ENCODE results near the gene SLC36A1. TPM values are rescaled to one million over a fixed set of nuclear protein-coding genes. Genes with fewer than 3 reads are reported as not detected.

SLC36A1 gene
- total RNA-seq, 3 donors from 2014 or later (not counting 1 experiment from before 2014, with no cell fraction given), result 10.9 to 16.1 (median 13.0) TPM

DNA sequence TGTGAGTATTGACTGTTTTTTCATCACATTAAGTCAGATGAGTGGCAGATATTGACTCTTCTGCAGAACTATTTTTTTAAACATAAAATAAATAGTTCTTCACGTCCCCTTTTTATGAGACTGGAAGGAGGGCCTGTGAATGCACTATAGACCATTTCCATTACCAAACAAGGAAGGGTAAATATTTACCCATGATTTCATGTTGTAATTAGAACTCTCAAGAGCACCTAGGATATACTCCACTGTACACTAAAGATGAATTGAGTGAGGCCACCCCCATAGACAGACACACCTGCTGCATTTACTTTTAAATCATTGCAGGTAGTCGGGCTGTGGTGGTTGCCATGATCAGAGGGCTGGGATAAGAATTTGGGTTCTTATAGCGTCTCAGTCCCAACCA is 22.6 kb downstream of the SLC36A1 start:
- intact Hi-C loops (cut with micrococcal nuclease), result no loop called here
- no peak overlapping the region for H3K4me3 Mint-ChIP-seq
- H3K36me3 ChIP-seq (ENCODE audit: control insufficient read depth, insufficient read depth, low read length), result peaks cover 30% of the 10 kb centered on the region
- ATAC-seq (no peak), DNase-seq (no peak)
- H3K4me3 ChIP-seq (ENCODE audit: low read length), result no peak overlapping the region
- no peaks in the 10 kb centered on the region for H3K9me3 Mint-ChIP-seq
- no peak overlapping the region for H3K27ac ChIP-seq (ENCODE audit: low read length)
- no peaks in the 10 kb centered on the region for H3K27me3 Mint-ChIP-seq (ENCODE audit: low read depth in 2 of 2)
- no peaks in the 10 kb centered on the region for H3K4me1 ChIP-seq (ENCODE audit: control insufficient read depth, insufficient read depth, low read length)
- H3K27ac Mint-ChIP-seq, result no peak overlapping the region
- no peaks in the 10 kb centered on the region for H3K4me1 Mint-ChIP-seq
- no peaks in the 10 kb centered on the region for H3K27me3 ChIP-seq (ENCODE audit: control insufficient read depth, insufficient read depth, low read length)
- no peaks in the 10 kb centered on the region for H3K9me3 ChIP-seq (ENCODE audit: control insufficient read depth, insufficient read depth, low read length)
- TF ChIP-seq, protein P1, sequence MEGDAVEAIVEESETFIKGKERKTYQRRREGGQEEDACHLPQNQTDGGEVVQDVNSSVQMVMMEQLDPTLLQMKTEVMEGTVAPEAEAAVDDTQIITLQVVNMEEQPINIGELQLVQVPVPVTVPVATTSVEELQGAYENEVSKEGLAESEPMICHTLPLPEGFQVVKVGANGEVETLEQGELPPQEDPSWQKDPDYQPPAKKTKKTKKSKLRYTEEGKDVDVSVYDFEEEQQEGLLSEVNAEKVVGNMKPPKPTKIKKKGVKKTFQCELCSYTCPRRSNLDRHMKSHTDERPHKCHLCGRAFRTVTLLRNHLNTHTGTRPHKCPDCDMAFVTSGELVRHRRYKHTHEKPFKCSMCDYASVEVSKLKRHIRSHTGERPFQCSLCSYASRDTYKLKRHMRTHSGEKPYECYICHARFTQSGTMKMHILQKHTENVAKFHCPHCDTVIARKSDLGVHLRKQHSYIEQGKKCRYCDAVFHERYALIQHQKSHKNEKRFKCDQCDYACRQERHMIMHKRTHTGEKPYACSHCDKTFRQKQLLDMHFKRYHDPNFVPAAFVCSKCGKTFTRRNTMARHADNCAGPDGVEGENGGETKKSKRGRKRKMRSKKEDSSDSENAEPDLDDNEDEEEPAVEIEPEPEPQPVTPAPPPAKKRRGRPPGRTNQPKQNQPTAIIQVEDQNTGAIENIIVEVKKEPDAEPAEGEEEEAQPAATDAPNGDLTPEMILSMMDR (IDR thresholded peaks at IDR 0.05), result no peak
- H3K36me3 Mint-ChIP-seq, result peaks cover 15% of the 10 kb centered on the region
- 91% methylated on average over 3 of the region's 3 CpGs for WGBS (ENCODE audit: insufficient coverage)

DNA sequence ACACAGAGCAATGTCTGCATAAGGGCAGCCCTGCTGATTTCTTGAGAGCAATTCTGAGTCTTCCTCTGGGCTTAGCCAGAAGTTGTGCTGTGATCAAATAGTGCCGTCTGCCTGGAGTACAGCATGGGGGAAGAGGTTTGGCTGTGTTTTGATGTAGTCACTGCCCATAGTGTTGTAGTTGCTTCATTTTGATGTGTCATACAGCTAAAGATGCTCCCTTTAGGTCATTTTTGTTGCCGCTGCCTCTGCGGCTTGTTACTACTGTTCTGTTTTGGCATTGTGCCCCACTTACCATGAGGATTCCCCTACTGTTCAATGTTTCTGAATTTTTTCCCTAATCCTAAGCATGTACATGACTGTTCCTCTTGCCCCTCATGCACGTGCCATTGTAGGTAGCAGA is 23.0 kb downstream of the SLC36A1 start:
- no peak overlapping the region for H3K4me3 Mint-ChIP-seq
- H3K4me1 Mint-ChIP-seq, result no peaks in the 10 kb centered on the region
- peaks cover 11% of the 10 kb centered on the region for H3K36me3 Mint-ChIP-seq
- no peak overlapping the region for H3K27ac ChIP-seq (ENCODE audit: low read length)
- 95% methylated on average over 4 of the region's 4 CpGs for WGBS (ENCODE audit: insufficient coverage)
- DNase-seq, result no peak
- H3K36me3 ChIP-seq (ENCODE audit: control insufficient read depth, insufficient read depth, low read length), result peaks cover 27% of the 10 kb centered on the region
- H3K9me3 Mint-ChIP-seq, result no peaks in the 10 kb centered on the region
- no peak overlapping the region for H3K4me3 ChIP-seq (ENCODE audit: low read length)
- no peak for ATAC-seq
- no peaks in the 10 kb centered on the region for H3K27me3 Mint-ChIP-seq (ENCODE audit: low read depth in 2 of 2)
- H3K9me3 ChIP-seq (ENCODE audit: control insufficient read depth, insufficient read depth, low read length), result no peaks in the 10 kb centered on the region
- intact Hi-C loops (cut with micrococcal nuclease), result no loop called here
- no peaks in the 10 kb centered on the region for H3K27me3 ChIP-seq (ENCODE audit: control insufficient read depth, insufficient read depth, low read length)
- H3K4me1 ChIP-seq (ENCODE audit: control insufficient read depth, insufficient read depth, low read length), result no peaks in the 10 kb centered on the region
- TF ChIP-seq, protein P1 (IDR thresholded peaks at IDR 0.05), result no peak
- no peak overlapping the region for H3K27ac Mint-ChIP-seq

DNA sequence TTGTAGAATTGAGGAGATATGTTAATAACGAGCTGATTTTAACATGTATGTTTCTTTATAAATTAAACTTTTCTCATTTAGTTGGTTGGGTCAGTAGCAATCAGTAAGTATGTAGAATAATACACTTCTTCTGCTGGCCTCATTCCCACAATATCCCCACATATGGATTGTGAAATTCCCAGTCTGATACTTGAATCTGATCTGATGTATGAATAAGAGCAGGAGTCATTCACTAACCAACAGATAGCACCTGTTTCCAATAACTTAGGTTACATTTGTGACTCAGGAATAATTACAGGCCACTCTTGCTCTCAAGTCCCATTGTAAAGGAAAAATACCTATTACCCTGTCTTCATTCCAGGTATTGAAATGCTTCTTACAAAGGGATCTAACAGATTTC is 23.9 kb downstream of the SLC36A1 start:
- no peaks in the 10 kb centered on the region for H3K27me3 ChIP-seq (ENCODE audit: control insufficient read depth, insufficient read depth, low read length)
- H3K36me3 ChIP-seq (ENCODE audit: control insufficient read depth, insufficient read depth, low read length), result peaks cover 25% of the 10 kb centered on the region
- H3K4me1 ChIP-seq (ENCODE audit: control insufficient read depth, insufficient read depth, low read length), result no peaks in the 10 kb centered on the region
- TF ChIP-seq, protein P1 (IDR thresholded peaks at IDR 0.05), result no peak
- no peak overlapping the region for H3K4me3 ChIP-seq (ENCODE audit: low read length)
- Mint-ChIP-seq H3K4me3 (no peak overlapping the region), H3K4me1 (no peaks in the 10 kb centered on the region), H3K27me3 (ENCODE audit: low read depth in 2 of 2) (no peaks in the 10 kb centered on the region), H3K27ac (no peak overlapping the region), H3K36me3 (peaks cover 11% of the 10 kb centered on the region), H3K9me3 (no peaks in the 10 kb centered on the region)
- WGBS (ENCODE audit: insufficient coverage), result no CpG with 5 or more reads among the region's 1 CpG
- no peaks in the 10 kb centered on the region for H3K9me3 ChIP-seq (ENCODE audit: control insufficient read depth, insufficient read depth, low read length)
- H3K27ac ChIP-seq (ENCODE audit: low read length), result no peak overlapping the region
- no peak for DNase-seq
- intact Hi-C loops (cut with micrococcal nuclease), result no loop called here
- ATAC-seq, result no peak

DNA sequence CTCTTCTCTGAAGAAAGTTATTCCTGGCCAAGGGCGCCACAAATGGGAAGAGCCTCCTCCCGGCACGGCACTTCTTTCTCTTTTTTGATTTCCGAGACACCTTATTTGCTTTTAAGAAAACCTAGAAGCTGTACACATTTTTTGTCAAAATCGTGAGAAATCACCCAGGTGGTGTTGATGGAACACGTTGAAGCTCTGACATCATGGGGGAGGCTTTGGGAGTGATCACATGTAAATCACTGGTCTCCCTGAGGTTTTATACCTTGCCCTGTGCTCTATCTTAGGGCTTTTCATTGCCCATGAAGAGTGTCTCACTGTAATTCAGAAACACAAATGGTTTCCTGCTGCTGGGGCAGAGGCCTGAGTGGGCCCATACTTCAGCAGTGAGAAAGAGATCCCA is 27.4 kb downstream of the SLC36A1 start:
- Histone ChIP-seq H3K27ac (ENCODE audit: low read length) (no peak overlapping the region), H3K27me3 (ENCODE audit: control insufficient read depth, insufficient read depth, low read length) (no peaks in the 10 kb centered on the region), H3K36me3 (ENCODE audit: control insufficient read depth, insufficient read depth, low read length) (peaks cover 35% of the 10 kb centered on the region), H3K9me3 (ENCODE audit: control insufficient read depth, insufficient read depth, low read length) (no peaks in the 10 kb centered on the region), H3K4me1 (ENCODE audit: control insufficient read depth, insufficient read depth, low read length) (no peaks in the 10 kb centered on the region), H3K4me3 (ENCODE audit: low read length) (no peak overlapping the region)
- Mint-ChIP-seq H3K9me3 (no peaks in the 10 kb centered on the region), H3K36me3 (peaks cover 9% of the 10 kb centered on the region), H3K4me1 (no peaks in the 10 kb centered on the region), H3K27me3 (ENCODE audit: low read depth in 2 of 2) (no peaks in the 10 kb centered on the region), H3K27ac (no peak overlapping the region), H3K4me3 (no peak overlapping the region)
- TF ChIP-seq, protein P1 (IDR thresholded peaks at IDR 0.05), result no peak
- ATAC-seq, result no peak
- 91% methylated on average over 6 of the region's 6 CpGs for WGBS (ENCODE audit: insufficient coverage)
- no peak for DNase-seq
- intact Hi-C loops (cut with micrococcal nuclease), result no loop called here

Measured in natural killer cell (primary cell).